ENCODE measurements around the gene KCNAB1. TPM values are rescaled to one million over a fixed set of nuclear protein-coding genes. Genes with fewer than 3 reads are reported as not detected.
"Not testable (repeated sequence)": the region's sequence is repeated elsewhere in the genome, so short reads cannot be mapped to it uniquely, and the experiment has no call there.

Gene KCNAB1
- total RNA-seq, 3 donors from 2014 or later (not counting 1 experiment from before 2014, with no cell fraction given): not detected

DNA sequence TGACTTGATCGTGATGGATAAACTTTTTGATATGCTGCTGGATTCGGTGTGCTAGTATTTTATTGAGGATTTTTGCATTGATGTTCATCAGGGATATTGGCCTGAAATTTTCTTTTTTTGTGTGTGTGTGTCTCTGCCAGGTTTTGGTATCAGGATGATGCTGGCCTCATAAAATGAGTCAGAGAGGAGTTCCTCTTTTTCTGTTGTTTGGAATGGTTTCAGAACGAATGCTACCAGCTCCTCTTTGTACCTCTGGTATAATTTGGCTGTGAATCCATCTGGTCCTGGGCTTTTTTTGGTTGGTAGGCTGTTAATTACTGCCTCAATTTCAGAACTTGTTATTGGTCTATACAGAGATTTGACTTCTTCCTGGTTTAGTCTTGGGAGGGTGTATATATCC, 76.8 kb downstream of the KCNAB1 start:
- H3K27me3 Mint-ChIP-seq (ENCODE audit: low read depth in 2 of 2); DNase-seq; H3K36me3 Mint-ChIP-seq; H3K4me1 ChIP-seq (ENCODE audit: control insufficient read depth, insufficient read depth, low read length); H3K4me1 Mint-ChIP-seq; H3K36me3 ChIP-seq (ENCODE audit: control insufficient read depth, insufficient read depth, low read length); H3K9me3 ChIP-seq (ENCODE audit: control insufficient read depth, insufficient read depth, low read length); H3K4me3 Mint-ChIP-seq; H3K4me3 ChIP-seq (ENCODE audit: low read length); H3K27ac ChIP-seq (ENCODE audit: low read length); H3K9me3 Mint-ChIP-seq; ATAC-seq; H3K27me3 ChIP-seq (ENCODE audit: control insufficient read depth, insufficient read depth, low read length); intact Hi-C loops (cut with micrococcal nuclease); H3K27ac Mint-ChIP-seq: not testable (repeated sequence)
- 69% methylated on average over 3 of the region's 3 CpGs for WGBS (ENCODE audit: insufficient coverage)

DNA sequence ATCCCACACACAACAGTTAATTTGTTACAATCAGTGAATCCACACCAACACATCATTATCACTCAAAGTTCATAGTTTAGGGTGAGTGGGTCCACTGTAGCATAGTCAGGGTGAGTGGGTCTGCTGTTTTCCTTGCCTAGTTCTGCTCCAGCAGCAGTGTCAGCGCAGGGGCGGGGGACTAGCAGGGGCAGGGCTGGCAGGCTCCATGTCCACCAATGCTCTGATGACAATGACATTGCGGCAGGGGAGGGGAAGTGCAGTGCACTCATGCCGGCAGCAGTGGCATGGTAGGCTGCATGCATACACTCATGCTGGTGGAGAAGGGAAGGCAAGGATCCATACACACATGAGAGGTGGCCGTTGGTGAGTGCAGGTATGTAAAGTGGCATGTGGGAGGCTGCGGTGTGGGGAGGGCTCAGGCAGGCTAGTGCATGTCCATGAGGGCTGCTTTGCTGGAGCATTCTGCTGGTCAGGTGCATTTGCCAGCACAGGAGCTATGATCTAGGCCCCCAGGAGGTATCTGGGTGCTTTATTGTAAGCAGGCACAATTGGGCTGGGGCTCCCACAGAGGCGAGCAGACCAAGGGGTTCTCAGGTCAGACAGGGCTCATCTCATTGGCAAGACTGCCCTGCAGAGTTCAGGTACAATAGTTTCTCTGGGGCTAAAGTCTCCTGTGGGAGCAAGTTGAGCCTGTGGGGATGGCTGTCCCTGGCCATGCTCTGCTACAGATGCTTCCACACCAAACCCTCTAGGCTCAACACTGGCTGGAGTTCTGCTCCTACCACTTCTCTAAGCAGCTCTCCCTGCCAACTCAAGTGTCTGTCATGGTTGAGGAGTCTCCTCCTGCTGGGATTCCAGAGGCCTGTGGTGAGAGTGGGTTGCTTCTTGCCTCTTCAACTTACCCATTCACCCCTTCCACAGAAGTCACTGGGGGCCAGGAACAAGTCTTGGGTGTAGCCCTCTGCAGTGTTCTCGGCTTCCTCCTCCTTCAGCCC, 81.3 kb downstream of the KCNAB1 start:
- peaks cover 0 to 2% of the 10 kb centered on the region in 2 donors for H3K9me3 Mint-ChIP-seq
- H3K36me3 Mint-ChIP-seq: no peaks in the 10 kb centered on the region
- Histone ChIP-seq H3K4me1 (ENCODE audit: control insufficient read depth, insufficient read depth, low read length) (no peaks in the 10 kb centered on the region), H3K36me3 (ENCODE audit: control insufficient read depth, insufficient read depth, low read length) (no peaks in the 10 kb centered on the region), H3K27ac (ENCODE audit: low read length) (no peak overlapping the region), H3K9me3 (ENCODE audit: control insufficient read depth, insufficient read depth, low read length) (no peaks in the 10 kb centered on the region), H3K4me3 (ENCODE audit: low read length) (no peak overlapping the region), H3K27me3 (ENCODE audit: control insufficient read depth, insufficient read depth, low read length) (no peaks in the 10 kb centered on the region)
- intact Hi-C loops (cut with micrococcal nuclease): no loop called here
- H3K4me3 Mint-ChIP-seq: no peak overlapping the region
- DNase-seq (no peak), ATAC-seq (no peak)
- H3K27ac Mint-ChIP-seq: no peak overlapping the region
- WGBS (ENCODE audit: insufficient coverage): 90% methylated on average over 8 of the region's 8 CpGs
- TF ChIP-seq, protein P1, sequence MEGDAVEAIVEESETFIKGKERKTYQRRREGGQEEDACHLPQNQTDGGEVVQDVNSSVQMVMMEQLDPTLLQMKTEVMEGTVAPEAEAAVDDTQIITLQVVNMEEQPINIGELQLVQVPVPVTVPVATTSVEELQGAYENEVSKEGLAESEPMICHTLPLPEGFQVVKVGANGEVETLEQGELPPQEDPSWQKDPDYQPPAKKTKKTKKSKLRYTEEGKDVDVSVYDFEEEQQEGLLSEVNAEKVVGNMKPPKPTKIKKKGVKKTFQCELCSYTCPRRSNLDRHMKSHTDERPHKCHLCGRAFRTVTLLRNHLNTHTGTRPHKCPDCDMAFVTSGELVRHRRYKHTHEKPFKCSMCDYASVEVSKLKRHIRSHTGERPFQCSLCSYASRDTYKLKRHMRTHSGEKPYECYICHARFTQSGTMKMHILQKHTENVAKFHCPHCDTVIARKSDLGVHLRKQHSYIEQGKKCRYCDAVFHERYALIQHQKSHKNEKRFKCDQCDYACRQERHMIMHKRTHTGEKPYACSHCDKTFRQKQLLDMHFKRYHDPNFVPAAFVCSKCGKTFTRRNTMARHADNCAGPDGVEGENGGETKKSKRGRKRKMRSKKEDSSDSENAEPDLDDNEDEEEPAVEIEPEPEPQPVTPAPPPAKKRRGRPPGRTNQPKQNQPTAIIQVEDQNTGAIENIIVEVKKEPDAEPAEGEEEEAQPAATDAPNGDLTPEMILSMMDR (IDR thresholded peaks at IDR 0.05): no peak
- peaks cover 14 to 17% of the 10 kb centered on the region in 2 donors for H3K27me3 Mint-ChIP-seq (ENCODE audit: low read depth in 2 of 2)
- no peaks in the 10 kb centered on the region for H3K4me1 Mint-ChIP-seq

DNA sequence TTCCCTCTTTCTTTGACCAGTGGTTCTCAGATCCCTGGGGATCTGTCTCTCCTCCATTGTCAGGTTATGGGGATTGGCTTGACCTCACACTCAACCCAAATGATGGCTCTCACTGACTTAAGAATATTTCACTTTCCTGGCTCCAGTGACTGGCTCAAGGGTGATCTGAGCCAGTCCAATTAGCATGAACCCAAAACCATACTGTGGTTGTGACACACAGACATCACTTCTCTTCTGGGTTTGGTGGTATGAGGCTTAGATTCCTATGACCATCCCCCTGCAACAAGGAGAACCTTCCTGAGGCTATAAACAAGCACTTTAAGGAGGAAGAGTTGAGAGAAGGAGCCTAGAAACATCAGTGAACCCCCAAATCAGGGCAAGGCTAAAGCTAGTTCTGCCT, 85.8 kb downstream of the KCNAB1 start:
- peaks cover 0 to 2% of the 10 kb centered on the region in 2 donors for H3K9me3 Mint-ChIP-seq
- ATAC-seq (no peak), DNase-seq (no peak)
- TF ChIP-seq, protein P1 (IDR thresholded peaks at IDR 0.05): no peak
- H3K36me3 Mint-ChIP-seq: no peaks in the 10 kb centered on the region
- Histone ChIP-seq H3K9me3 (ENCODE audit: control insufficient read depth, insufficient read depth, low read length) (no peaks in the 10 kb centered on the region), H3K27ac (ENCODE audit: low read length) (no peak overlapping the region), H3K4me1 (ENCODE audit: control insufficient read depth, insufficient read depth, low read length) (no peaks in the 10 kb centered on the region), H3K4me3 (ENCODE audit: low read length) (no peak overlapping the region), H3K36me3 (ENCODE audit: control insufficient read depth, insufficient read depth, low read length) (no peaks in the 10 kb centered on the region), H3K27me3 (ENCODE audit: control insufficient read depth, insufficient read depth, low read length) (no peaks in the 10 kb centered on the region)
- H3K4me3 Mint-ChIP-seq: no peak overlapping the region
- no peak overlapping the region for H3K27ac Mint-ChIP-seq
- H3K4me1 Mint-ChIP-seq: no peaks in the 10 kb centered on the region
- intact Hi-C loops (cut with micrococcal nuclease): no loop called here
- peaks cover 7 to 13% of the 10 kb centered on the region in 2 donors for H3K27me3 Mint-ChIP-seq (ENCODE audit: low read depth in 2 of 2)

DNA sequence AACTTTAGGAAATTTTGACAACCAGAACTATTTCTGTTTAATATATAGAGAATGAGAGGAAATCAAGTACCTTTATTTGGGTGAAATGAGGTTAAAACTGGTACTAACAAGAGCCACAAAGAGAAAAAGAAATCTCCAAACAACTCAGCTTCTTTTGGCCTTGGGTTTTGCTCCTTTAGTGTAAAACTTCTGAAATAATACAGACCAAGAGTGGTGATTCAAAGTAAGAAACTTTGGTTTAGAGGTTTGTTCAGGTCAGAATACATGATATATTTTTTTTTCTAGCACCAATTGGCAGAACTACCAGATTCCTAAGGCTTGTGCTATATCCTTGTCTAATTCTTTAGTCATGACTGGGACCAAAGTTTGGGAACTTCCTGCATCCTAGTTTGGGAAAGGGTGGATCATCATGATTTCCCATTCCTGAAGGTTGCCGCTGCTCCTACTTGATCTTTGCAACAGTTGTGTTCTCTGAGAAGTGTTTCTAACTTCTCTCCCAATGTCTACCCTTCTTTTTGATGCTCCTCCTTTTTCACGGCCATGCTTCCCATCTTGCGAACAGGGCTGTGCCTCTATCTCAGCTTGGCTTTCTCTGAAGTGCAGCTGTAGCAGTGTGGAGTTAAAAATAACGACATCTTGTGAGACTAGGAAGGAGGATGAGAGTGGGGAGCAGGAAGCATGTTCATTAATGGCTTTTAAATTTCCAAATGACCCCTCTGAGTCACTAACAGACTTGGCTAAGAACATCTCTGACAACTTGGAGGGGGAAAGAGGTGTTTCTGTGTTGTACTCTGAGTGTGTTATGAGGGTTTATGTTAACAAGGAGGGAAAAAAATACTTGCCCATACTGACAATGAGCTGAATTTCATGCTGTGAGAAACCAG, 87.7 kb downstream of the KCNAB1 start:
- Mint-ChIP-seq H3K9me3 (no peaks in the 10 kb centered on the region), H3K4me3 (no peak overlapping the region), H3K27ac (no peak overlapping the region), H3K27me3 (ENCODE audit: low read depth in 2 of 2) (peaks cover 13 to 15% of the 10 kb centered on the region in 2 donors), H3K36me3 (no peaks in the 10 kb centered on the region), H3K4me1 (no peaks in the 10 kb centered on the region)
- Histone ChIP-seq H3K4me3 (ENCODE audit: low read length) (no peak overlapping the region), H3K4me1 (ENCODE audit: control insufficient read depth, insufficient read depth, low read length) (no peaks in the 10 kb centered on the region), H3K9me3 (ENCODE audit: control insufficient read depth, insufficient read depth, low read length) (no peaks in the 10 kb centered on the region), H3K27me3 (ENCODE audit: control insufficient read depth, insufficient read depth, low read length) (no peaks in the 10 kb centered on the region), H3K36me3 (ENCODE audit: control insufficient read depth, insufficient read depth, low read length) (no peaks in the 10 kb centered on the region), H3K27ac (ENCODE audit: low read length) (no peak overlapping the region)
- ATAC-seq (no peak), DNase-seq (no peak)
- 89% methylated on average over 4 of the region's 4 CpGs for WGBS (ENCODE audit: insufficient coverage)
- intact Hi-C loops (cut with micrococcal nuclease): no loop called here
- TF ChIP-seq, protein P1 (IDR thresholded peaks at IDR 0.05): no peak

Measured in natural killer cell (primary cell).